GM23338 (cell line): ENCODE results near the gene DNAH9. TPM values are rescaled to one million over a fixed set of nuclear protein-coding genes. Genes with fewer than 3 reads are reported as not detected.

Experiments
- ATAC-seq: fragments of 200-7000 bp; cut with Tn5 transposase; 3 replicates; pipeline ENCODE4 v1.9.1; 2020
- DNase-seq: peaks from one replicate; pipeline ENCODE4 v3.0.0-alpha.2; 2015; ENCODE audit warnings: low spot score
- H2AFZ ChIP-seq: fragments of 200-600 bp; sonication (generic); 2 replicates; pipeline ENCODE4 v1.8.0; 2016; ENCODE audit warnings: antibody characterized with exemption, mild to moderate bottlenecking, moderate library complexity
- H3F3A ChIP-seq: fragments of 200-600 bp; sonication (generic); replicated peaks from 2 replicates; pipeline ENCODE4 v1.8.0; 2017; ENCODE audit warnings: antibody characterized with exemption, mixed run types, low read depth
- H3K27ac ChIP-seq: fragments of 200-600 bp; sonication (generic); 2 replicates; pipeline ENCODE4 v1.6.1; 2016; ENCODE audit warnings: low read depth
- H3K27me3 ChIP-seq: fragments of 200-600 bp; sonication (generic); 2 replicates; pipeline ENCODE4 v1.8.0; 2016; ENCODE audit warnings: mild to moderate bottlenecking, mixed run types, moderate library complexity; ENCODE audit not compliant: insufficient read depth
- H3K36me3 ChIP-seq: fragments of 200-600 bp; sonication (generic); 2 replicates; pipeline ENCODE4 v1.8.0; 2016; ENCODE audit warnings: mild to moderate bottlenecking; ENCODE audit not compliant: insufficient read depth
- H3K4me1 ChIP-seq: fragments of 200-600 bp; sonication (generic); 2 replicates; pipeline ENCODE4 v1.8.0; 2016; ENCODE audit warnings: mild to moderate bottlenecking, moderate library complexity; ENCODE audit not compliant: insufficient read depth
- H3K4me2 ChIP-seq: fragments of 200-600 bp; sonication (generic); 2 replicates; pipeline ENCODE4 v1.7.1; 2017; ENCODE audit warnings: mixed run types
- H3K4me3 ChIP-seq: fragments of 200-600 bp; sonication (generic); 2 replicates; pipeline ENCODE4 v1.6.1; 2016; ENCODE audit warnings: mixed run types
- H3K79me2 ChIP-seq: fragments of 200-600 bp; sonication (generic); replicated peaks from 2 replicates; pipeline ENCODE4 v1.8.0; 2017; ENCODE audit warnings: mild to moderate bottlenecking; ENCODE audit not compliant: insufficient read depth
- H3K9me2 ChIP-seq: fragments of 200-600 bp; sonication (generic); 2 replicates; pipeline ENCODE4 v1.8.0; 2017; ENCODE audit not compliant: insufficient read depth
- H4K20me1 ChIP-seq: fragments of 200-600 bp; sonication (generic); replicated peaks from 2 replicates; pipeline ENCODE4 v1.8.0; 2017; ENCODE audit warnings: mild to moderate bottlenecking; ENCODE audit not compliant: insufficient read depth
- H3K27ac Mint-ChIP-seq: 2 replicates; pipeline ENCODE4 v1.8.0; 2020; ENCODE audit warnings: inconsistent platforms, mild to moderate bottlenecking, moderate library complexity, mixed read lengths
- H3K27me3 Mint-ChIP-seq: 3 replicates; pipeline ENCODE4 v1.8.0; 2022; ENCODE audit warnings: low read depth, mild to moderate bottlenecking, moderate library complexity, mixed read lengths, inconsistent platforms; ENCODE audit not compliant: insufficient read depth, poor library complexity
- H3K36me3 Mint-ChIP-seq: 3 replicates; pipeline ENCODE4 v1.8.0; 2021; ENCODE audit warnings: low read depth, mild to moderate bottlenecking, inconsistent platforms, moderate library complexity, mixed read lengths
- H3K4me1 Mint-ChIP-seq: 3 replicates; pipeline ENCODE4 v1.8.0; 2020; ENCODE audit warnings: mild to moderate bottlenecking, inconsistent platforms, mixed read lengths
- H3K4me3 Mint-ChIP-seq: 3 replicates; pipeline ENCODE4 v1.8.0; 2021; ENCODE audit warnings: moderate library complexity, mild to moderate bottlenecking, inconsistent platforms, mixed read lengths
- H3K9me3 Mint-ChIP-seq: 3 replicates; pipeline ENCODE4 v1.8.0; 2020; ENCODE audit warnings: moderate library complexity, mild to moderate bottlenecking, inconsistent platforms, mixed read lengths
- CREB1 ChIP-seq: fragments of 250-450 bp; sonication (Bioruptor Pico); IDR thresholded peaks from 2 replicates; pipeline ENCODE4 v1.5.0; 2020; ENCODE audit warnings: low read depth, mild to moderate bottlenecking, moderate library complexity
- EZH2 ChIP-seq: fragments of 200-600 bp; sonication (generic); IDR thresholded peaks from one replicate; pipeline ENCODE4 v1.8.0; 2017; ENCODE audit warnings: antibody characterized with exemption, mild to moderate bottlenecking, low read depth; ENCODE audit not compliant: unreplicated experiment
- EZH2phosphoT487 ChIP-seq: fragments of 200-600 bp; sonication (generic); IDR thresholded peaks from one replicate; pipeline ENCODE4 v1.8.1; 2018; ENCODE audit warnings: antibody characterized with exemption; ENCODE audit not compliant: unreplicated experiment
- JUNB ChIP-seq: IDR thresholded peaks from one replicate; pipeline ENCODE4 v1.6.1; 2016; ENCODE audit warnings: antibody characterized with exemption; ENCODE audit not compliant: unreplicated experiment
- STAT1 ChIP-seq: IDR thresholded peaks from one replicate; pipeline ENCODE4 v1.6.1; 2016; ENCODE audit warnings: antibody characterized with exemption; ENCODE audit not compliant: unreplicated experiment
- ZNF114 ChIP-seq: fragments of 250-450 bp; sonication (Bioruptor Pico); IDR thresholded peaks from 2 replicates; pipeline ENCODE4 v1.5.0; 2020; ENCODE audit warnings: mild to moderate bottlenecking, moderate library complexity
- ZNF331 ChIP-seq: fragments of 250-450 bp; sonication (Bioruptor Pico); IDR thresholded peaks from 2 replicates; pipeline ENCODE4 v1.5.0; 2020; ENCODE audit warnings: low read depth, mild to moderate bottlenecking, moderate library complexity
- polyA plus RNA-seq: library from polyadenylated mRNA; unstranded; fragments of >200 nt; fragmentation: Nextera tagmentation; extraction: Ambion mirVana; gene quantifications from 2 replicates; pipeline ENCODE4 v1.2.1, GENCODE V29; 2016
- total RNA-seq: library from RNA; depleted of rRNA; stranded (reverse); fragments of >200 nt; shearing (Covaris generic); gene quantifications from 2 replicates; pipeline ENCODE4 v1.2.3, GENCODE V29; 2014
- TF ChIP-seq, protein P1 (sequence below), 2 experiments: fragments of 200-600 bp in 1 of 2; sonication (generic) in 1 of 2; conservative IDR thresholded peaks; 2 replicates each; pipeline versions ENCODE4 v1.5.1 to v1.6.1; 2016 to 2017; ENCODE audit warnings: antibody characterized with exemption in 2 of 2, low read depth in 2 of 2, mild to moderate bottlenecking in 2 of 2, moderate library complexity in 1 of 2
- TF ChIP-seq, protein P2 (sequence below): IDR thresholded peaks from one replicate; pipeline ENCODE4 v1.6.1; 2018; ENCODE audit warnings: antibody characterized with exemption; ENCODE audit not compliant: unreplicated experiment
- TF ChIP-seq, protein P3 (sequence below): fragments of 250-450 bp; sonication (Bioruptor Pico); IDR thresholded peaks from 2 replicates; pipeline ENCODE4 v1.5.0; 2020; ENCODE audit warnings: mild to moderate bottlenecking, moderate library complexity

The DNAH9 gene
- total and polyA plus RNA-seq, 2 experiments from 2014 or later = not detected

DNA sequence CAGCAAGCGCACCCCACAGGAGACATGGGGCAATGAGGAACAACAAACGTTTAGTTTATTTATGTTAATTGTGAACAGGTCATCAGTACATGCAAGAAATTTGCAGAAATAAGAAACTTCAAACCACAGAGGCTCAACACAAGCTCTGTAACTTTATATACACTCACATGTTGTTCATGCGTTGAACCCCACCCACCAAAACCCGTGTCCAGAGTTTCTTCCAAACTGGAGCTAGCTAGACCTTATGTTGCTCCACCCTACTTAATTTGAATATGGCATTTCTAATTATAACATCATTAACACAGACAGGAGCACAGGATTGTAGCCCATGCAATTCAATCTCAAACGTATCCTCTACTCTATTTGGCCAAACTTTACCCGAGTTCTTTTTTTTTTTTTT lies 206.9 kb downstream of the DNAH9 start (continued):
- TF ChIP-seq, protein P1, sequence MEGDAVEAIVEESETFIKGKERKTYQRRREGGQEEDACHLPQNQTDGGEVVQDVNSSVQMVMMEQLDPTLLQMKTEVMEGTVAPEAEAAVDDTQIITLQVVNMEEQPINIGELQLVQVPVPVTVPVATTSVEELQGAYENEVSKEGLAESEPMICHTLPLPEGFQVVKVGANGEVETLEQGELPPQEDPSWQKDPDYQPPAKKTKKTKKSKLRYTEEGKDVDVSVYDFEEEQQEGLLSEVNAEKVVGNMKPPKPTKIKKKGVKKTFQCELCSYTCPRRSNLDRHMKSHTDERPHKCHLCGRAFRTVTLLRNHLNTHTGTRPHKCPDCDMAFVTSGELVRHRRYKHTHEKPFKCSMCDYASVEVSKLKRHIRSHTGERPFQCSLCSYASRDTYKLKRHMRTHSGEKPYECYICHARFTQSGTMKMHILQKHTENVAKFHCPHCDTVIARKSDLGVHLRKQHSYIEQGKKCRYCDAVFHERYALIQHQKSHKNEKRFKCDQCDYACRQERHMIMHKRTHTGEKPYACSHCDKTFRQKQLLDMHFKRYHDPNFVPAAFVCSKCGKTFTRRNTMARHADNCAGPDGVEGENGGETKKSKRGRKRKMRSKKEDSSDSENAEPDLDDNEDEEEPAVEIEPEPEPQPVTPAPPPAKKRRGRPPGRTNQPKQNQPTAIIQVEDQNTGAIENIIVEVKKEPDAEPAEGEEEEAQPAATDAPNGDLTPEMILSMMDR (conservative IDR thresholded peaks at IDR 0.05; ENCODE audit: low read depth in 2 of 2) = no peak
- TF ChIP-seq ZNF114 (no peak), EZH2 (no peak)

DNA sequence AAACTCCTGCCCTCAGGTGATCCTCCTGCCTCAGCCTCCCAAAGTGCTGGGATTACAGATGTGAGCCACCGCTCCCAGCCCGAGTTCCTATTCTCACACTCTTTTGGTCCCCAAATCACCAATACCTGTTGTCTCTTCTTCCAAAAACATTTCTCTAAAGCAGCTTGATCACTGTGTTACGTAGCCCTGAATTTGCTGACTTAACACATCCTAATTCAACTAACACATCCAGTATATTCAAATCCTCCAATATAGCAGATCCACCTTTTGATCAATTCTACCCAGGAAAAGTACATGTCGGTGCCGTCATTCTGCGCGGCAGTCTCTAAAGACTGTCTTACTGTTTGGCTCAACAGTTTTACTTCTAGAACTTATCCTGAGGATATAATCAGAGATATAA lies 207.7 kb downstream of the DNAH9 start:
- Mint-ChIP-seq H3K9me3 (peaks cover 46% of the 10 kb centered on the region), H3K4me3 (no peak overlapping the region), H3K27ac (no peak overlapping the region), H3K4me1 (no peaks in the 10 kb centered on the region), H3K27me3 (peaks cover 2% of the 10 kb centered on the region), H3K36me3 (peaks cover 26% of the 10 kb centered on the region)
- H3K9me2 ChIP-seq = no peaks in the 10 kb centered on the region
- no peak overlapping the region for H3K27ac ChIP-seq
- ATAC-seq (no peak), DNase-seq (no peak)
- H3K36me3 ChIP-seq = peaks cover 4% of the 10 kb centered on the region; the same call in 1 of the 2 replicates
- no peaks in the 10 kb centered on the region for H3K4me1 ChIP-seq
- no peaks in the 10 kb centered on the region for H4K20me1 ChIP-seq
- H3K4me3 ChIP-seq = no peak overlapping the region
- H3F3A ChIP-seq = no peaks in the 10 kb centered on the region
- no peaks in the 10 kb centered on the region for H3K79me2 ChIP-seq
- no peaks in the 10 kb centered on the region for H3K27me3 ChIP-seq
- H2AFZ ChIP-seq = no peak overlapping the region
- H3K4me2 ChIP-seq = no peak overlapping the region
- TF ChIP-seq STAT1 (no peak), JUNB (no peak), EZH2phosphoT487 (no peak), ZNF331 (CRISPR knock-in tag) (no peak), ZNF114 (no peak), CREB1 (CRISPR knock-in tag) (no peak)
- TF ChIP-seq, protein P2, sequence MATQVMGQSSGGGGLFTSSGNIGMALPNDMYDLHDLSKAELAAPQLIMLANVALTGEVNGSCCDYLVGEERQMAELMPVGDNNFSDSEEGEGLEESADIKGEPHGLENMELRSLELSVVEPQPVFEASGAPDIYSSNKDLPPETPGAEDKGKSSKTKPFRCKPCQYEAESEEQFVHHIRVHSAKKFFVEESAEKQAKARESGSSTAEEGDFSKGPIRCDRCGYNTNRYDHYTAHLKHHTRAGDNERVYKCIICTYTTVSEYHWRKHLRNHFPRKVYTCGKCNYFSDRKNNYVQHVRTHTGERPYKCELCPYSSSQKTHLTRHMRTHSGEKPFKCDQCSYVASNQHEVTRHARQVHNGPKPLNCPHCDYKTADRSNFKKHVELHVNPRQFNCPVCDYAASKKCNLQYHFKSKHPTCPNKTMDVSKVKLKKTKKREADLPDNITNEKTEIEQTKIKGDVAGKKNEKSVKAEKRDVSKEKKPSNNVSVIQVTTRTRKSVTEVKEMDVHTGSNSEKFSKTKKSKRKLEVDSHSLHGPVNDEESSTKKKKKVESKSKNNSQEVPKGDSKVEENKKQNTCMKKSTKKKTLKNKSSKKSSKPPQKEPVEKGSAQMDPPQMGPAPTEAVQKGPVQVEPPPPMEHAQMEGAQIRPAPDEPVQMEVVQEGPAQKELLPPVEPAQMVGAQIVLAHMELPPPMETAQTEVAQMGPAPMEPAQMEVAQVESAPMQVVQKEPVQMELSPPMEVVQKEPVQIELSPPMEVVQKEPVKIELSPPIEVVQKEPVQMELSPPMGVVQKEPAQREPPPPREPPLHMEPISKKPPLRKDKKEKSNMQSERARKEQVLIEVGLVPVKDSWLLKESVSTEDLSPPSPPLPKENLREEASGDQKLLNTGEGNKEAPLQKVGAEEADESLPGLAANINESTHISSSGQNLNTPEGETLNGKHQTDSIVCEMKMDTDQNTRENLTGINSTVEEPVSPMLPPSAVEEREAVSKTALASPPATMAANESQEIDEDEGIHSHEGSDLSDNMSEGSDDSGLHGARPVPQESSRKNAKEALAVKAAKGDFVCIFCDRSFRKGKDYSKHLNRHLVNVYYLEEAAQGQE = no peak
- TF ChIP-seq, protein P3, sequence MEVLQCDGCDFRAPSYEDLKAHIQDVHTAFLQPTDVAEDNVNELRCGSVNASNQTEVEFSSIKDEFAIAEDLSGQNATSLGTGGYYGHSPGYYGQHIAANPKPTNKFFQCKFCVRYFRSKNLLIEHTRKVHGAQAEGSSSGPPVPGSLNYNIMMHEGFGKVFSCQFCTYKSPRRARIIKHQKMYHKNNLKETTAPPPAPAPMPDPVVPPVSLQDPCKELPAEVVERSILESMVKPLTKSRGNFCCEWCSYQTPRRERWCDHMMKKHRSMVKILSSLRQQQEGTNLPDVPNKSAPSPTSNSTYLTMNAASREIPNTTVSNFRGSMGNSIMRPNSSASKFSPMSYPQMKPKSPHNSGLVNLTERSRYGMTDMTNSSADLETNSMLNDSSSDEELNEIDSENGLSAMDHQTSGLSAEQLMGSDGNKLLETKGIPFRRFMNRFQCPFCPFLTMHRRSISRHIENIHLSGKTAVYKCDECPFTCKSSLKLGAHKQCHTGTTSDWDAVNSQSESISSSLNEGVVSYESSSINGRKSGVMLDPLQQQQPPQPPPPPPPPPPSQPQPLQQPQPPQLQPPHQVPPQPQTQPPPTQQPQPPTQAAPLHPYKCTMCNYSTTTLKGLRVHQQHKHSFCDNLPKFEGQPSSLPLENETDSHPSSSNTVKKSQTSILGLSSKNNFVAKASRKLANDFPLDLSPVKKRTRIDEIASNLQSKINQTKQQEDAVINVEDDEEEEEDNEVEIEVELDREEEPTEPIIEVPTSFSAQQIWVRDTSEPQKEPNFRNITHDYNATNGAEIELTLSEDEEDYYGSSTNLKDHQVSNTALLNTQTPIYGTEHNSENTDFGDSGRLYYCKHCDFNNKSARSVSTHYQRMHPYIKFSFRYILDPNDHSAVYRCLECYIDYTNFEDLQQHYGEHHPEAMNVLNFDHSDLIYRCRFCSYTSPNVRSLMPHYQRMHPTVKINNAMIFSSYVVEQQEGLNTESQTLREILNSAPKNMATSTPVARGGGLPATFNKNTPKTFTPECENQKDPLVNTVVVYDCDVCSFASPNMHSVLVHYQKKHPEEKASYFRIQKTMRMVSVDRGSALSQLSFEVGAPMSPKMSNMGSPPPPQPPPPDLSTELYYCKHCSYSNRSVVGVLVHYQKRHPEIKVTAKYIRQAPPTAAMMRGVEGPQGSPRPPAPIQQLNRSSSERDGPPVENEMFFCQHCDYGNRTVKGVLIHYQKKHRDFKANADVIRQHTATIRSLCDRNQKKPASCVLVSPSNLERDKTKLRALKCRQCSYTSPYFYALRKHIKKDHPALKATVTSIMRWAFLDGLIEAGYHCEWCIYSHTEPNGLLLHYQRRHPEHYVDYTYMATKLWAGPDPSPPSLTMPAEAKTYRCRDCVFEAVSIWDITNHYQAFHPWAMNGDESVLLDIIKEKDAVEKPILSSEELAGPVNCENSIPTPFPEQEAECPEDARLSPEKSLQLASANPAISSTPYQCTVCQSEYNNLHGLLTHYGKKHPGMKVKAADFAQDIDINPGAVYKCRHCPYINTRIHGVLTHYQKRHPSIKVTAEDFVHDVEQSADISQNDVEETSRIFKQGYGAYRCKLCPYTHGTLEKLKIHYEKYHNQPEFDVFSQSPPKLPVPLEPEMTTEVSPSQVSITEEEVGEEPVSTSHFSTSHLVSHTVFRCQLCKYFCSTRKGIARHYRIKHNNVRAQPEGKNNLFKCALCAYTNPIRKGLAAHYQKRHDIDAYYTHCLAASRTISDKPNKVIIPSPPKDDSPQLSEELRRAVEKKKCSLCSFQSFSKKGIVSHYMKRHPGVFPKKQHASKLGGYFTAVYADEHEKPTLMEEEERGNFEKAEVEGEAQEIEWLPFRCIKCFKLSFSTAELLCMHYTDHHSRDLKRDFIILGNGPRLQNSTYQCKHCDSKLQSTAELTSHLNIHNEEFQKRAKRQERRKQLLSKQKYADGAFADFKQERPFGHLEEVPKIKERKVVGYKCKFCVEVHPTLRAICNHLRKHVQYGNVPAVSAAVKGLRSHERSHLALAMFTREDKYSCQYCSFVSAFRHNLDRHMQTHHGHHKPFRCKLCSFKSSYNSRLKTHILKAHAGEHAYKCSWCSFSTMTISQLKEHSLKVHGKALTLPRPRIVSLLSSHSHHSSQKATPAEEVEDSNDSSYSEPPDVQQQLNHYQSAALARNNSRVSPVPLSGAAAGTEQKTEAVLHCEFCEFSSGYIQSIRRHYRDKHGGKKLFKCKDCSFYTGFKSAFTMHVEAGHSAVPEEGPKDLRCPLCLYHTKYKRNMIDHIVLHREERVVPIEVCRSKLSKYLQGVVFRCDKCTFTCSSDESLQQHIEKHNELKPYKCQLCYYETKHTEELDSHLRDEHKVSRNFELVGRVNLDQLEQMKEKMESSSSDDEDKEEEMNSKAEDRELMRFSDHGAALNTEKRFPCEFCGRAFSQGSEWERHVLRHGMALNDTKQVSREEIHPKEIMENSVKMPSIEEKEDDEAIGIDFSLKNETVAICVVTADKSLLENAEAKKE (CRISPR knock-in tag) = no peak
- TF ChIP-seq, protein P1 (conservative IDR thresholded peaks at IDR 0.05; ENCODE audit: low read depth in 2 of 2) = no peak
